ENCODE measurements around the gene RNF169.

RNF169 gene

GRCh38 chr11:74719011-74719410, 29.6 kb upstream of the RNF169 start:
- TF ChIP-seq CTCF (IDR thresholded peaks at IDR 0.05; ENCODE audit: low read depth, low read length, missing control alignments), result no peak
- DNase-seq (ENCODE audit: low read depth), result no peak

GRCh38 chr11:74720596-74721478, 27.8 kb upstream of the RNF169 start:
- no peak overlapping the region for H3K4me3 ChIP-seq (ENCODE audit: low read depth, low read length)
- TF ChIP-seq CTCF (IDR thresholded peaks at IDR 0.05; ENCODE audit: low read depth, low read length, missing control alignments), result no peak
- no peak for DNase-seq (ENCODE audit: low read depth)

More at GRCh38 chr11:74719011-74719410, 29.6 kb upstream of the RNF169 start:
- H3K4me3 ChIP-seq (ENCODE audit: low read depth, low read length), result no peak overlapping the region

GRCh38 chr11:74721479-74721835, 27.2 kb upstream of the RNF169 start:
- DNase-seq (ENCODE audit: low read depth), result no peak
- TF ChIP-seq CTCF (IDR thresholded peaks at IDR 0.05; ENCODE audit: low read depth, low read length, missing control alignments), result no peak
- H3K4me3 ChIP-seq (ENCODE audit: low read depth, low read length), result no peak overlapping the region

GRCh38 chr11:74723511-74723910, 25.1 kb upstream of the RNF169 start:
- TF ChIP-seq CTCF (IDR thresholded peaks at IDR 0.05; ENCODE audit: low read depth, low read length, missing control alignments), result no peak
- DNase-seq (ENCODE audit: low read depth), result no peak
- no peak overlapping the region for H3K4me3 ChIP-seq (ENCODE audit: low read depth, low read length)

GRCh38 chr11:74725701-74726100, 22.9 kb upstream of the RNF169 start:
- TF ChIP-seq CTCF (IDR thresholded peaks at IDR 0.05; ENCODE audit: low read depth, low read length, missing control alignments), result no peak
- H3K4me3 ChIP-seq (ENCODE audit: low read depth, low read length), result no peak overlapping the region
- no peak for DNase-seq (ENCODE audit: low read depth)

- peak; percentile 99 for TF ChIP-seq CTCF (IDR thresholded peaks at IDR 0.05; ENCODE audit: low read depth, low read length, missing control alignments)
- H3K4me3 ChIP-seq (ENCODE audit: low read depth, low read length), result no peak overlapping the region
- no peak for DNase-seq (ENCODE audit: low read depth)
Observed at GRCh38 chr11:74726547-74727182, 22.0 kb upstream of the RNF169 start.
